Amniotic stem cell (primary cell): ENCODE results near the gene NBAS.

Experiments used
- DNase-seq: peaks from one replicate; lab custom pipeline; 2025; lab: John Stamatoyannopoulos, UW

NBAS gene

GRCh38 chr2:15127301-15127700 lies 433.8 kb downstream of the NBAS start:
- DNase-seq: no peak

GRCh38 chr2:15126373-15126772 lies 434.8 kb downstream of the NBAS start:
- DNase-seq: no peak

- DNase-seq: no peak
Observed at GRCh38 chr2:15122915-15123314, 438.2 kb downstream of the NBAS start.

- no peak for DNase-seq
Observed at GRCh38 chr2:15120631-15121030, 440.5 kb downstream of the NBAS start.

- DNase-seq: no peak
Observed at GRCh38 chr2:15119722-15120175, 441.4 kb downstream of the NBAS start.

- DNase-seq: no peak
Observed at GRCh38 chr2:15117409-15118050, 443.6 kb downstream of the NBAS start.
